Astrocyte (in vitro differentiated cells and primary cell): ENCODE measurements around the gene NCOA7. TPM values are rescaled to one million over a fixed set of nuclear protein-coding genes. Genes with fewer than 3 reads are reported as not detected.

Experiments
- DNase-seq: peaks from one replicate; pipeline ENCODE4 v3.0.0-alpha.2; 2010; ENCODE audit warnings: low read depth
- FAIRE-seq: peaks from 2 replicates; lab custom pipeline; 2011; peaks lifted over from hg19 to GRCh38; lab: Jason Lieb, UNC
- H2AFZ ChIP-seq: 2 replicates; pipeline ENCODE4 v1.6.0; 2012; ENCODE audit warnings: low read depth, low read length, inconsistent platforms
- H3K27ac ChIP-seq: 2 replicates; pipeline ENCODE4 v1.5.1; 2011; ENCODE audit warnings: low read depth, low read length, inconsistent platforms
- H3K27me3 ChIP-seq: 2 replicates; pipeline ENCODE4 v1.6.0; 2011; ENCODE audit warnings: low read length, inconsistent platforms; ENCODE audit not compliant: insufficient read depth
- H3K36me3 ChIP-seq: 2 replicates; pipeline ENCODE4 v1.5.1; 2011; ENCODE audit warnings: low read length, inconsistent platforms; ENCODE audit not compliant: insufficient read depth
- H3K4me1 ChIP-seq: 2 replicates; pipeline ENCODE4 v1.5.1; 2011; ENCODE audit warnings: low read length, inconsistent platforms; ENCODE audit not compliant: insufficient read depth
- H3K4me2 ChIP-seq: 2 replicates; pipeline ENCODE4 v1.6.0; 2012; ENCODE audit warnings: low read length, inconsistent platforms
- H3K4me3 ChIP-seq: 2 replicates; pipeline ENCODE4 v1.5.1; 2011; ENCODE audit warnings: low read depth, mild to moderate bottlenecking, low read length, inconsistent platforms; ENCODE audit not compliant: insufficient read depth
- H3K79me2 ChIP-seq: 2 replicates; pipeline ENCODE4 v1.6.0; 2012; ENCODE audit warnings: mild to moderate bottlenecking, low read length, inconsistent platforms; ENCODE audit not compliant: insufficient read depth
- H3K9ac ChIP-seq: 2 replicates; pipeline ENCODE4 v1.6.0; 2012; ENCODE audit warnings: mild to moderate bottlenecking, low read length, inconsistent platforms
- H3K9me3 ChIP-seq: 2 replicates; pipeline ENCODE4 v1.5.1; 2012; ENCODE audit warnings: low read depth, mild to moderate bottlenecking, low read length, inconsistent platforms; ENCODE audit not compliant: insufficient read depth
- H4K20me1 ChIP-seq: 2 replicates; pipeline ENCODE4 v1.6.0; 2012; ENCODE audit warnings: low read length, inconsistent platforms; ENCODE audit not compliant: insufficient read depth
- H3K27ac Mint-ChIP-seq: one replicate; pipeline ENCODE4 v1.8.0; 2021; ENCODE audit warnings: mild to moderate bottlenecking, mixed read lengths; ENCODE audit not compliant: unreplicated experiment
- H3K27me3 Mint-ChIP-seq: one replicate; pipeline ENCODE4 v1.8.0; 2021; ENCODE audit warnings: low read depth, mixed read lengths; ENCODE audit not compliant: unreplicated experiment
- H3K36me3 Mint-ChIP-seq: one replicate; pipeline ENCODE4 v1.8.0; 2021; ENCODE audit warnings: low read depth, mixed read lengths; ENCODE audit not compliant: unreplicated experiment
- H3K4me1 Mint-ChIP-seq: one replicate; pipeline ENCODE4 v1.8.0; 2021; ENCODE audit warnings: low read depth, mixed read lengths; ENCODE audit not compliant: unreplicated experiment
- H3K4me3 Mint-ChIP-seq: one replicate; pipeline ENCODE4 v1.8.0; 2021; ENCODE audit warnings: mild to moderate bottlenecking, moderate library complexity, mixed read lengths; ENCODE audit not compliant: unreplicated experiment
- H3K9me3 Mint-ChIP-seq: one replicate; pipeline ENCODE4 v1.8.0; 2021; ENCODE audit warnings: mild to moderate bottlenecking, mixed read lengths; ENCODE audit not compliant: unreplicated experiment
- CTCF ChIP-seq: IDR thresholded peaks from 2 replicates; pipeline ENCODE4 v1.5.1; 2011; ENCODE audit warnings: low read depth, mild to moderate bottlenecking, inconsistent platforms, low read length, moderate library complexity; ENCODE audit not compliant: insufficient read depth
- EZH2 ChIP-seq: IDR thresholded peaks from 2 replicates; pipeline ENCODE4 v1.6.1; 2012; ENCODE audit warnings: mild to moderate bottlenecking, low read length, inconsistent platforms; ENCODE audit not compliant: insufficient read depth
- total RNA-seq: library from RNA; stranded (reverse); gene quantifications from 2 replicates; pipeline ENCODE4 v1.2.1, GENCODE V29; 2021

The NCOA7 gene
- total RNA-seq, 1 donor from 2014 or later: 26.0 TPM

GRCh38 chr6:125798734-125799508, 8.2 kb downstream of the NCOA7 start:
- H3K27ac Mint-ChIP-seq: peak overlapping the region; percentile 90
- Histone ChIP-seq H3K4me2 (no peak overlapping the region), H2AFZ (no peak overlapping the region), H3K79me2 (peaks cover 37% of the 10 kb centered on the region), H3K9me3 (no peaks in the 10 kb centered on the region), H3K27me3 (no peaks in the 10 kb centered on the region), H3K4me3 (no peak overlapping the region), H3K27ac (no peak overlapping the region), H3K9ac (no peak overlapping the region), H3K36me3 (no peaks in the 10 kb centered on the region), H4K20me1 (no peaks in the 10 kb centered on the region), H3K4me1 (peaks cover 18% of the 10 kb centered on the region)
- H3K4me3 Mint-ChIP-seq: no peak overlapping the region
- no peaks in the 10 kb centered on the region for H3K9me3 Mint-ChIP-seq
- H3K36me3 Mint-ChIP-seq: no peaks in the 10 kb centered on the region
- peaks cover 24% of the 10 kb centered on the region for H3K4me1 Mint-ChIP-seq
- no peaks in the 10 kb centered on the region for H3K27me3 Mint-ChIP-seq
- no peak for FAIRE-seq
- TF ChIP-seq CTCF (no peak), EZH2 (no peak)
- DNase-seq: peak; percentile 83

GRCh38 chr6:125802383-125802782, 11.6 kb downstream of the NCOA7 start:
- Histone ChIP-seq H3K9ac (no peak overlapping the region), H3K27ac (no peak overlapping the region), H3K4me2 (no peak overlapping the region), H3K36me3 (no peaks in the 10 kb centered on the region), H3K27me3 (no peaks in the 10 kb centered on the region), H3K4me3 (no peak overlapping the region), H3K9me3 (no peaks in the 10 kb centered on the region), H3K4me1 (peaks cover 14% of the 10 kb centered on the region), H2AFZ (no peak overlapping the region), H4K20me1 (peaks cover 3% of the 10 kb centered on the region), H3K79me2 (peaks cover 17% of the 10 kb centered on the region)
- H3K4me3 Mint-ChIP-seq: no peak overlapping the region
- no peak for TF ChIP-seq CTCF
- no peak for TF ChIP-seq EZH2
- H3K36me3 Mint-ChIP-seq: peaks cover 3% of the 10 kb centered on the region
- H3K9me3 Mint-ChIP-seq: no peaks in the 10 kb centered on the region
- peaks cover 24% of the 10 kb centered on the region for H3K4me1 Mint-ChIP-seq
- no peak overlapping the region for H3K27ac Mint-ChIP-seq
- DNase-seq: no peak
- peak; percentile 41 for FAIRE-seq
- no peaks in the 10 kb centered on the region for H3K27me3 Mint-ChIP-seq

- H3K4me2 ChIP-seq: peak overlapping the region; percentile 40
- Mint-ChIP-seq H3K27ac (no peak overlapping the region), H3K4me3 (peak overlapping the region; percentile 2), H3K27me3 (no peaks in the 10 kb centered on the region), H3K9me3 (no peaks in the 10 kb centered on the region), H3K4me1 (peaks cover 26% of the 10 kb centered on the region), H3K36me3 (peaks cover 3% of the 10 kb centered on the region)
- H3K27me3 ChIP-seq: no peaks in the 10 kb centered on the region
- TF ChIP-seq EZH2: no peak
- TF ChIP-seq CTCF: no peak
- no peaks in the 10 kb centered on the region for H3K36me3 ChIP-seq
- H3K4me1 ChIP-seq: peaks cover 14% of the 10 kb centered on the region
- H3K9ac ChIP-seq: peak overlapping the region; percentile 35
- peaks cover 14% of the 10 kb centered on the region for H3K79me2 ChIP-seq
- peaks cover 3% of the 10 kb centered on the region for H4K20me1 ChIP-seq
- DNase-seq (peak; percentile 74), FAIRE-seq (no peak)
- H3K9me3 ChIP-seq: no peaks in the 10 kb centered on the region
- H3K27ac ChIP-seq: peak overlapping the region; percentile 20
- H3K4me3 ChIP-seq: no peak overlapping the region
- no peak overlapping the region for H2AFZ ChIP-seq
Measured at GRCh38 chr6:125802943-125803377, 12.2 kb downstream of the NCOA7 start.
